PC-9 (cell line): ENCODE data around the gene ERCC6L2. TPM values are rescaled to one million over a fixed set of nuclear protein-coding genes. Genes with fewer than 3 reads are reported as not detected.
A peak's percentile ranks its signal among the peaks of the same experiment; 100 is the strongest.

Source experiments
- BruUV-seq: library from RNA; stranded (reverse); fragments of 400-500 nt; replicated peaks from 2 replicates; lab custom pipeline; 2021; lab: Mats Ljungman, UMichigan
- CTCF ChIA-PET: fragments of 300-600 bp; sonication (Branson Sonifier 250); formaldehyde crosslinking; loops from one replicate; lab custom pipeline; 2022; ENCODE audit warnings: antibody characterized with exemption; lab: Charles Lee
- POLR2A ChIA-PET: fragments of 300-600 bp; sonication (Branson Sonifier 250); formaldehyde crosslinking; loops from one replicate; lab custom pipeline; 2022; ENCODE audit warnings: antibody characterized with exemption; ENCODE audit not compliant: unreplicated experiment; lab: Charles Lee
- DNase-seq, 2 experiments: peaks; one replicate each; pipeline versions ENCODE4 v3.0.0 to v3.0.0-alpha.2; 2015 to 2022; ENCODE audit warnings: mixed read lengths in 1 of 2
- H2AFZ ChIP-seq: fragments of 200-600 bp; sonication (generic); 2 replicates; pipeline ENCODE4 v1.8.1; 2017; ENCODE audit warnings: antibody characterized with exemption
- H3F3A ChIP-seq: fragments of 200-600 bp; sonication (generic); 2 replicates; pipeline ENCODE4 v1.8.1; 2017; ENCODE audit warnings: antibody characterized with exemption, mild to moderate bottlenecking, low read depth; ENCODE audit not compliant: insufficient read depth
- H3K27ac ChIP-seq: fragments of 200-600 bp; sonication (generic); 2 replicates; pipeline ENCODE4 v1.6.1; 2016; ENCODE audit warnings: mixed run types
- H3K27me3 ChIP-seq: fragments of 200-600 bp; sonication (generic); 2 replicates; pipeline ENCODE4 v1.6.1; 2016; ENCODE audit warnings: low read depth, mixed run types; ENCODE audit not compliant: insufficient read depth
- H3K36me3 ChIP-seq: fragments of 200-600 bp; sonication (generic); 2 replicates; pipeline ENCODE4 v1.6.1; 2016; ENCODE audit warnings: low read depth, mixed run types
- H3K4me1 ChIP-seq: fragments of 200-600 bp; sonication (generic); replicated peaks from 2 replicates; pipeline ENCODE4 v1.6.1; 2016; ENCODE audit warnings: mixed run types; ENCODE audit not compliant: insufficient read depth
- H3K4me2 ChIP-seq: fragments of 200-600 bp; sonication (generic); 2 replicates; pipeline ENCODE4 v1.6.1; 2017; ENCODE audit warnings: mixed run types
- H3K4me3 ChIP-seq: fragments of 200-600 bp; sonication (generic); 2 replicates; pipeline ENCODE4 v1.6.1; 2016; ENCODE audit warnings: mixed run types
- H3K79me2 ChIP-seq: fragments of 200-600 bp; sonication (generic); 2 replicates; pipeline ENCODE4 v1.6.1; 2017; ENCODE audit warnings: low read depth, mixed run types
- H3K9me2 ChIP-seq: fragments of 200-600 bp; sonication (generic); 2 replicates; pipeline ENCODE4 v1.8.1; 2017; ENCODE audit warnings: mild to moderate bottlenecking; ENCODE audit not compliant: insufficient read depth
- H3K9me3 ChIP-seq: fragments of 200-600 bp; sonication (generic); 2 replicates; pipeline ENCODE4 v1.8.1; 2016; ENCODE audit warnings: low read depth; ENCODE audit not compliant: insufficient read depth
- H4K20me1 ChIP-seq: fragments of 200-600 bp; sonication (generic); 2 replicates; pipeline ENCODE4 v1.8.1; 2017; ENCODE audit not compliant: insufficient read depth
- EZH2 ChIP-seq: fragments of 200-600 bp; sonication (generic); IDR thresholded peaks from 2 replicates; pipeline ENCODE4 v1.8.0; 2017; ENCODE audit warnings: antibody characterized with exemption, low read depth
- intact Hi-C: fragments of 100-400 bp; cut with micrococcal nuclease; formaldehyde crosslinking; loops from one replicate; pipeline ENCODE4 v1.10.0; 2022; ENCODE audit not compliant: unreplicated experiment
- total RNA-seq: library from RNA; stranded (reverse); gene quantifications from 2 replicates; pipeline ENCODE4 v1.2.3, GENCODE V29; 2021
- TF ChIP-seq, protein P1 (sequence below): fragments of 200-600 bp; sonication (generic); conservative IDR thresholded peaks from 2 replicates; pipeline ENCODE4 v1.6.1; 2017; ENCODE audit warnings: mixed run types, antibody characterized with exemption, mild to moderate bottlenecking, moderate library complexity

The ERCC6L2 gene
- total RNA-seq, 1 experiment from 2014 or later, result 41.4 TPM

DNA sequence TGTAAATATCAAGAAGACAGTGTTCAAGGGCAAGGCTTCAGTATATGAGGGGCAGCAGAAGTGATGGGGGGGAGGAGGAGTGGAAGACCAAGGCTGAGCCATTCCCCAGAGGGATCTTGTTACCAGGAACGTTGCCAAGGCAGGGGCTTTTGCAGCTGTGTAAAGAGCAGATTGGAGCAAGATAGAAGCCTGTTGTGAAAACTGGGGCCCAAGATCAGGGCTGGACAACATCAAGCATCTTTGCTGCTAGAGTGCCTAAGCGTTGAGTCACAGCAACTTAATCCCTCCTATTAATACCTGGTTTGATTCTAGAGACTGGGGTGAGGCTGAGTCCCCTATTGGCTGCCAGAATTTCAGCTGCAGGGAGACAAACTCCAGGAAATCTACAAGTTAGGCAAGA, 18.4 kb upstream of the ERCC6L2 start:
- peak overlapping the region; percentile 35; the same call in 1 of the 2 replicates for H3K27ac ChIP-seq
- no TSS peak for BruUV-seq
- no peaks in the 10 kb centered on the region for H4K20me1 ChIP-seq
- no peaks in the 10 kb centered on the region for H3K9me2 ChIP-seq
- no peaks in the 10 kb centered on the region for H3K79me2 ChIP-seq
- POLR2A ChIA-PET, result no interaction called here
- H3K36me3 ChIP-seq, result no peaks in the 10 kb centered on the region; the same call in 1 of the 2 replicates
- peaks cover 39% of the 10 kb centered on the region for H3F3A ChIP-seq
- DNase-seq, result peak; percentile 87 to 95
- no peak for TF ChIP-seq EZH2
- TF ChIP-seq, protein P1, sequence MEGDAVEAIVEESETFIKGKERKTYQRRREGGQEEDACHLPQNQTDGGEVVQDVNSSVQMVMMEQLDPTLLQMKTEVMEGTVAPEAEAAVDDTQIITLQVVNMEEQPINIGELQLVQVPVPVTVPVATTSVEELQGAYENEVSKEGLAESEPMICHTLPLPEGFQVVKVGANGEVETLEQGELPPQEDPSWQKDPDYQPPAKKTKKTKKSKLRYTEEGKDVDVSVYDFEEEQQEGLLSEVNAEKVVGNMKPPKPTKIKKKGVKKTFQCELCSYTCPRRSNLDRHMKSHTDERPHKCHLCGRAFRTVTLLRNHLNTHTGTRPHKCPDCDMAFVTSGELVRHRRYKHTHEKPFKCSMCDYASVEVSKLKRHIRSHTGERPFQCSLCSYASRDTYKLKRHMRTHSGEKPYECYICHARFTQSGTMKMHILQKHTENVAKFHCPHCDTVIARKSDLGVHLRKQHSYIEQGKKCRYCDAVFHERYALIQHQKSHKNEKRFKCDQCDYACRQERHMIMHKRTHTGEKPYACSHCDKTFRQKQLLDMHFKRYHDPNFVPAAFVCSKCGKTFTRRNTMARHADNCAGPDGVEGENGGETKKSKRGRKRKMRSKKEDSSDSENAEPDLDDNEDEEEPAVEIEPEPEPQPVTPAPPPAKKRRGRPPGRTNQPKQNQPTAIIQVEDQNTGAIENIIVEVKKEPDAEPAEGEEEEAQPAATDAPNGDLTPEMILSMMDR, result no peak
- H3K27me3 ChIP-seq, result no peaks in the 10 kb centered on the region
- H2AFZ ChIP-seq, result no peak overlapping the region
- CTCF ChIA-PET, result no interaction called here
- intact Hi-C loops, result loop anchor here (1.0 to 5.0 kb wide), 2 partner anchors 18 to 50 kb away; partner anchors contain the start of gene ERCC6L2
- peak overlapping the region; percentile 49 for H3K4me2 ChIP-seq
- H3K9me3 ChIP-seq, result peaks cover 9% of the 10 kb centered on the region
- peaks cover 55% of the 10 kb centered on the region for H3K4me1 ChIP-seq
- H3K4me3 ChIP-seq, result no peak overlapping the region

DNA sequence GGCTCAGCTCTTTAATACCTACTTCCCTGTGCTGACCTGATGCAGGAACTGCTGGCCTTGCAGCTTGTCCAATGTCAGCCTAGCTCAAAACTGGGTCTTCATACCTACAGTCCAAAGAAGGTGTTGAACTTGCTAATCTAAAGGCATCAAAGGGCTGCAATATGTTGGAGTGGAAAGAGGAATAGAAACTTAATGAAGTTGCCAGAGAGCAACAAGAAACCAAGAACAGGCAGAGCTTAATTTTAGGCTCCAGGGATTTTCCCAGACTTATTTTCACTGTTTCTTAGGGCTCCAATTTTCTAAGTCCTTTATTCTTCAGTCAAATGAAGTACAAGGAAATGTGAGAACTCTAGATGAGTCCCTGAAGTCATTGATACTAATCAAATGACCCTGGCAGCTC, 17.6 kb upstream of the ERCC6L2 start:
- intact Hi-C loops, result loop anchor here (1.0 to 5.0 kb wide), 2 partner anchors 17 to 51 kb away; partner anchors contain the start of gene ERCC6L2
- Histone ChIP-seq H4K20me1 (no peaks in the 10 kb centered on the region), H3K36me3 (no peaks in the 10 kb centered on the region; the same call in 1 of the 2 replicates), H3K4me3 (no peak overlapping the region), H3K9me3 (peaks cover 13% of the 10 kb centered on the region), H3K27ac (peak overlapping the region; percentile 35), H3K9me2 (no peaks in the 10 kb centered on the region), H2AFZ (no peak overlapping the region), H3K4me1 (peaks cover 48% of the 10 kb centered on the region), H3K4me2 (peak overlapping the region; percentile 49; the same call in 1 of the 2 replicates), H3K27me3 (no peaks in the 10 kb centered on the region), H3K79me2 (no peaks in the 10 kb centered on the region), H3F3A (peaks cover 33% of the 10 kb centered on the region)
- BruUV-seq, result no TSS peak
- TF ChIP-seq EZH2, result no peak
- TF ChIP-seq, protein P1, result no peak
- no peak for DNase-seq
- ChIA-PET POLR2A (no interaction called here), CTCF (no interaction called here)

DNA sequence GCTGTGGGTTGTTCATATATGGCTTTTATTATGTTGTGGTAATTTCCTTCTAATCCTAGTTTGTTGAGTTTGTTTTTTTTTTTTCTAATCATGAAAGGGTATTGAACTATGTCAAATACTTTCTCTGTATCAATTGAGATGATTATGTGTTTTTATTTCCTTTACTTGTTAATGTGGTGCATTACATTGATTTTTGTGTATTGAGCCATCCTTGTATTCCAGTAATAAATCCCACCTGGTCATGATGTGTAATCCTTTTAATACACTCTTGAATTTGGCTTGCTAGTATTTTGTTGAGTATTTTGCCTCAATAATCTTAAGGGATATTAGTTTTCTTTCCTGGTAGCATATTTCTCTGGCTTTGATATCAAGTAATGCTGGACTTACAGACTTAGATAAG, 13.1 kb upstream of the ERCC6L2 start:
- Histone ChIP-seq H3F3A (peaks cover 24% of the 10 kb centered on the region), H4K20me1 (no peaks in the 10 kb centered on the region), H3K27me3 (no peaks in the 10 kb centered on the region), H3K4me3 (no peak overlapping the region), H3K4me1 (peaks cover 14% of the 10 kb centered on the region), H3K79me2 (no peaks in the 10 kb centered on the region), H3K27ac (no peak overlapping the region), H2AFZ (no peak overlapping the region), H3K9me2 (no peaks in the 10 kb centered on the region), H3K4me2 (no peak overlapping the region), H3K36me3 (no peaks in the 10 kb centered on the region; the same call in 1 of the 2 replicates), H3K9me3 (peaks cover 13% of the 10 kb centered on the region)
- BruUV-seq, result no TSS peak
- ChIA-PET POLR2A (no interaction called here), CTCF (interaction anchor here (0.6 kb wide), 1 partner anchor 103 kb away, joined by 4 read pairs; no protein-coding TSS in a partner anchor)
- intact Hi-C loops, result no loop called here
- TF ChIP-seq EZH2, result no peak
- TF ChIP-seq, protein P1, result no peak
- DNase-seq, result no peak
